ENCODE results near the gene RNF213.

GRCh38 chr17:80442764-80443163 is 182.1 kb downstream of the RNF213 start:
- TF ChIP-seq CTCF (IDR thresholded peaks at IDR 0.05; ENCODE audit: insufficient read depth, low read depth, low read length) (no peak), EZH2 (IDR thresholded peaks at IDR 0.05; ENCODE audit: insufficient read depth, low read length) (no peak)
